Endothelial cell of umbilical vein (primary cell): Measurements from ENCODE around the gene FBXL19. TPM values are rescaled to one million over a fixed set of nuclear protein-coding genes. Genes with fewer than 3 reads are reported as not detected.

Experiments
- BruUV-seq: library from RNA; stranded (reverse); fragments of 400-500 nt; replicated peaks from 2 replicates; lab custom pipeline; 2021; lab: Mats Ljungman, UMichigan
- CTCF ChIA-PET: fragments of 300-600, 350-600 bp; sonication (Branson Sonifier 250); formaldehyde crosslinking; loops from one replicate; lab custom pipeline; 2021; ENCODE audit warnings: antibody characterized with exemption, inconsistent platforms; lab: Charles Lee
- POLR2A ChIA-PET: fragments of 300-600, 350-600 bp; sonication (Branson Sonifier 250); formaldehyde crosslinking; loops from one replicate; lab custom pipeline; 2021; ENCODE audit warnings: antibody characterized with exemption, inconsistent platforms; lab: Charles Lee
- DNase-seq: peaks from one replicate; pipeline ENCODE4 v3.0.0-alpha.2; 2011; ENCODE audit warnings: low read depth, low spot score
- FAIRE-seq: peaks from 2 replicates; lab custom pipeline; 2011; peaks lifted over from hg19 to GRCh38; lab: Jason Lieb, UNC
- H2AFZ ChIP-seq: 2 replicates; pipeline ENCODE4 v1.6.0; 2012; ENCODE audit warnings: low read depth, low read length, control low read depth, inconsistent platforms
- H3K27ac ChIP-seq: 2 replicates; pipeline ENCODE4 v1.5.1; 2011; ENCODE audit warnings: low read depth, mild to moderate bottlenecking, control low read depth, low read length, moderate library complexity; ENCODE audit not compliant: insufficient read depth
- H3K27me3 ChIP-seq, 2 experiments: 2 replicates each; pipeline versions ENCODE4 v1.6.0 to v1.6.1; 2011; ENCODE audit warnings: low read length in 2 of 2, mixed read lengths in 1 of 2; ENCODE audit not compliant: control insufficient read depth in 2 of 2, insufficient read depth in 2 of 2
- H3K36me3 ChIP-seq, 2 experiments: 2 replicates in 1 of 2; 3 replicates in 1 of 2; pipeline ENCODE4 v1.5.1; 2011; ENCODE audit warnings: low read length in 2 of 2, mild to moderate bottlenecking in 1 of 2, moderate library complexity in 1 of 2; ENCODE audit not compliant: control insufficient read depth in 2 of 2, insufficient read depth in 2 of 2; ENCODE audit errors: extremely low read depth in 1 of 2
- H3K4me1 ChIP-seq: 3 replicates; pipeline ENCODE4 v1.5.1; 2011; ENCODE audit warnings: mild to moderate bottlenecking, low read length; ENCODE audit not compliant: control insufficient read depth, insufficient read depth; ENCODE audit errors: extremely low read depth
- H3K4me2 ChIP-seq: 2 replicates; pipeline ENCODE4 v1.6.1; 2011; ENCODE audit warnings: low read length, control low read depth, mixed read lengths; ENCODE audit not compliant: insufficient read depth
- H3K4me3 ChIP-seq, 3 experiments: fragments of 200-600 bp in 1 of 3; sonication (generic), shearing (Covaris generic) in 1 of 3; replicated peaks in 1 of 3; 2 replicates each; pipeline ENCODE4 v1.5.1; 2011 to 2016; ENCODE audit warnings: control low read depth in 3 of 3, low read length in 3 of 3, mild to moderate bottlenecking in 2 of 3, inconsistent platforms in 1 of 3, low read depth in 1 of 3, moderate library complexity in 1 of 3; ENCODE audit not compliant: insufficient read depth in 1 of 3
- H3K79me2 ChIP-seq: 2 replicates; pipeline ENCODE4 v1.6.0; 2012; ENCODE audit warnings: low read length, inconsistent platforms; ENCODE audit not compliant: control insufficient read depth, insufficient read depth
- H3K9ac ChIP-seq: replicated peaks from 2 replicates; pipeline ENCODE3; 2011; ENCODE audit warnings: low read length, control low read depth; ENCODE audit not compliant: insufficient read depth; ENCODE audit errors: extremely low read depth
- H3K9me1 ChIP-seq: replicated peaks from 3 replicates; pipeline ENCODE4 v1.6.0; 2011; ENCODE audit warnings: mild to moderate bottlenecking, low read length; ENCODE audit not compliant: control insufficient read depth, insufficient read depth; ENCODE audit errors: extremely low read depth
- H3K9me3 ChIP-seq: replicated peaks from 2 replicates; pipeline ENCODE4 v1.5.1; 2012; ENCODE audit warnings: low read length, inconsistent platforms; ENCODE audit not compliant: control insufficient read depth, insufficient read depth
- H4K20me1 ChIP-seq: replicated peaks from 2 replicates; pipeline ENCODE3; 2011; ENCODE audit warnings: mild to moderate bottlenecking, low read length; ENCODE audit not compliant: control insufficient read depth, insufficient read depth; ENCODE audit errors: extremely low read depth
- CTCF ChIP-seq, 2 donors: IDR thresholded peaks; 1 replicate in 1 of 2; 2 replicates in 1 of 2; pipeline ENCODE4 v1.5.1; 2011; ENCODE audit warnings: low read length in 2 of 2, mild to moderate bottlenecking in 2 of 2, moderate library complexity in 2 of 2, control low read depth in 1 of 2, inconsistent platforms in 1 of 2, low read depth in 1 of 2; ENCODE audit not compliant: insufficient read depth in 1 of 2; ENCODE audit errors: extremely low read depth in 1 of 2
- EZH2 ChIP-seq: IDR thresholded peaks from 2 replicates; pipeline ENCODE4 v1.6.1; 2012; ENCODE audit warnings: borderline replicate concordance, low read depth, mild to moderate bottlenecking, moderate library complexity, low read length, inconsistent platforms; ENCODE audit not compliant: severe bottlenecking
- FOS ChIP-seq: IDR thresholded peaks from 2 replicates; pipeline ENCODE4 v1.6.1; 2011; ENCODE audit warnings: mild to moderate bottlenecking, low read length, moderate library complexity, borderline replicate concordance; ENCODE audit not compliant: insufficient read depth
- GATA2 ChIP-seq: IDR thresholded peaks from 2 replicates; pipeline ENCODE4 v1.7.0; 2011; ENCODE audit warnings: low read depth, mild to moderate bottlenecking, moderate library complexity, mixed read lengths, low read length; ENCODE audit not compliant: insufficient read length, insufficient read depth
- JUN ChIP-seq: IDR thresholded peaks from 2 replicates; pipeline ENCODE4 v1.6.1; 2011; ENCODE audit warnings: borderline replicate concordance, low read depth; ENCODE audit not compliant: insufficient read length, insufficient read depth
- MAX ChIP-seq: IDR thresholded peaks from 2 replicates; pipeline ENCODE4 v1.6.1; 2011; ENCODE audit not compliant: insufficient read depth, insufficient read length
- MYC ChIP-seq: IDR thresholded peaks from one replicate; pipeline ENCODE4 v1.6.1; 2011; ENCODE audit warnings: mild to moderate bottlenecking, low read depth, low read length
- POLR2A ChIP-seq: IDR thresholded peaks from 2 replicates; pipeline ENCODE4 v1.6.1; 2012; ENCODE audit warnings: low read depth, mild to moderate bottlenecking, control low read depth, low read length
- POLR2AphosphoS5 ChIP-seq: IDR thresholded peaks from 2 replicates; pipeline ENCODE4 v1.6.1; 2012; ENCODE audit warnings: low read depth, mild to moderate bottlenecking, control low read depth, low read length, moderate library complexity; ENCODE audit not compliant: insufficient read depth
- dilution Hi-C: fragments of 300-500 bp; cut with MboI; formaldehyde crosslinking; loops from one replicate; pipeline ENCODE4 v1.15.0; 2019; ENCODE audit warnings: low sequenced_read_pairs; ENCODE audit not compliant: extremely low pct_ligation_motif_present
- intact Hi-C: fragments of 100-400 bp; cut with micrococcal nuclease; formaldehyde crosslinking; loops from one replicate; pipeline ENCODE4 v1.10.0; 2022
- polyA plus RNA-seq, 4 experiments: library from polyadenylated mRNA; depleted of rRNA in 3 of 4; stranded (reverse) in 3 of 4; unstranded in 1 of 4; fragments of >200 nt; gene quantifications; 2 replicates each; pipeline versions ENCODE4 v1.2.1 to v1.2.3, GENCODE V29; 2011 to 2012; ENCODE audit warnings: missing spikeins in 1 of 4
- total RNA-seq: library from RNA; stranded (reverse); gene quantifications from 2 replicates; pipeline ENCODE4 v1.2.3, GENCODE V29; 2021

Gene FBXL19
- total and polyA plus RNA-seq, 2 donors (not counting 3 experiments of a cell fraction or from before 2014, with no cell fraction given), result 22.1 to 38.0 TPM

GRCh38 chr16:30904114-30904780 lies 19.1 kb upstream of the FBXL19 start:
- Histone ChIP-seq H2AFZ (peak overlapping the region; percentile 42), H3K4me3 (no peak overlapping the region), H3K79me2 (no peaks in the 10 kb centered on the region), H3K36me3 (no peaks in the 10 kb centered on the region), H3K9me3 (no peaks in the 10 kb centered on the region), H3K4me1 (peaks cover 24% of the 10 kb centered on the region), H3K9ac (no peak overlapping the region), H3K4me2 (peak overlapping the region; percentile 20), H3K27ac (peak overlapping the region; percentile 83), H4K20me1 (no peaks in the 10 kb centered on the region), H3K9me1 (no peaks in the 10 kb centered on the region), H3K27me3 (no peaks in the 10 kb centered on the region)
- intact Hi-C loops, result no loop called here
- TF ChIP-seq MAX (no peak), POLR2AphosphoS5 (no peak), CTCF (IDR thresholded peaks at IDR 0.05; ENCODE audit: extremely low read depth in 1 of 2, insufficient read depth in 1 of 2, low read depth in 1 of 2, low read length in 2 of 2) (no peak), MYC (no peak), POLR2A (no peak), JUN (no peak), GATA2 (no peak), FOS (no peak), EZH2 (no peak)
- FAIRE-seq (no peak), DNase-seq (no peak)
- BruUV-seq, result TSS peak; percentile 34
- CTCF ChIA-PET, result interaction anchor here (1.5 kb wide), 1 partner anchor 59 kb away, joined by 6 read pairs; no protein-coding TSS in a partner anchor
- POLR2A ChIA-PET, result no interaction called here
- dilution Hi-C loops, result no loop called here
